Stimulated activated CD4-positive, alpha-beta T cell treated with anti-CD3 and anti-CD28 coated beads, Interleukin-1b, Interleukin-23, amount 100 ng/mL, for 24 hours (primary cell): ENCODE measurements around the gene IFNA13.

ENCODE experiments used
- DNase-seq, 4 experiments: peaks; one replicate each; pipeline ENCODE4 v3.0.0-alpha.2; 2020; ENCODE audit warnings: low read depth in 4 of 4, low spot score in 1 of 4

Gene IFNA13

GRCh38 chr9:21357479-21358460 lies 10.1 kb downstream of the IFNA13 start:
- DNase-seq: no peak

GRCh38 chr9:21350787-21351186 lies 17.1 kb downstream of the IFNA13 start, which contains the start of gene IFNA6:
Gene IFNA6, minus strand, starts transcription at chr9:21350887. Its CDS starts 0 bp downstream, at chr9:21350887.
- no peak for DNase-seq

DNA sequence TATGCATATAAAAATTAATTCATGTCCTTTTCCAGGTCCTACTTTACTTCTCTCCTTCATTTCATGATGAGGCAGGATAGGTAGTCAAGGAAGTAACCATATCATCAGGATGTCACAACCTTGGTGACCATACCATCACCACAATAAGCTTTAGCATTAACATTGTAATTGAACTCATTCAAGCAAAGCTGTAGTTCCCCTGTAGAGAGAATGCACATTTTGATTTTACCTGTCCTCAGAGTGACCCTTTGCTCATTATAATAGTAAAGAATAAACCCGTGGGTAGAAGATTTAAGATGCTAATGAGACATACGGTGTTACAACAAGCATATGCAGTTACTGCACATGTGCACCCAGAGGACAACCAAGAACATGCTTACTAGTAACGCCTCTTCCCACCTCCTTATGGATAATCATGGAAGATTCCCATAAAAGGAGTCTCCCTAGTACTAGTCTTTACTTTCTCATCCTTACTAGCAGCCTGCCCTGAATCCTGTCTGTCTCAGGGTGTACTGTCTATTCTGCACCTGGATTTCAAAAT lies 19.4 kb downstream of the IFNA13 start:
- DNase-seq: no peak

DNA sequence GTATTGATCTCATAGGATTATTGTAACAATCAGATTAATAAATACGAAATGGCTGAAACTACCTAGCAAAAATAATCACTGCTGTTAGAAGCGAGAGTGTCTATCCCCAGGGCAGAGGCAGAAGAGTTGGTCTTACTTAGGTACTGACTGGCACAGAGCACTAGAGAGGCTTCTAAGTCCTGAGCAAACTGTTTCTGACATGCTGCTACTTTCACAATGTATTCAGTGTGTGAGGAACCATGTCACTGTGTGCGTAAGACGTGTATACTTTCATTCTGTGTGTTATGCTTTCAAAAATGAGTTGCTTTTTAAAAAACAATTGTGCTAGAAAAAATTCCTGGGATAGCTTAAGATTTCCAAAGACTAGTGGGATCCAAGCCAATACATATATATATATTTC lies 27.1 kb downstream of the IFNA13 start:
- no peak for DNase-seq

DNA sequence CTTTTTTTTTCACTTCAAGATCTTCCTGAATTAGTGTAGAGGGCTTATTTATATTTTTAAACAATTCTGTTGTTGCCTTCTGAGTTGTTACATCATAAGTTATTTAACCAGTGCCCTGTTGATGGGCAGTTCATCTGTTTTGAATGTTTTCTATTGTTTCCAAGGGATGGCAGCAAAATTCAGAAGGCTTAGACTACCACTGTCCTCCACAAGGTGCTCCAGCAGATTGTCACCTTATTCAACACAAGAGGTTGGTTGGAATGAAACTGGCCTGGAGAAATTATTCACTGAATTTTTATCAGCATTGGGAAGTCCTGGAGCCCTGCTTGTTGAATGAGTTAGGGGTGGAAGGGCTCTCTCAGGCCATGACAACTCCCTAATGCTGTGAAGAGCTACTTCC lies 31.4 kb downstream of the IFNA13 start:
- no peak for DNase-seq

DNA sequence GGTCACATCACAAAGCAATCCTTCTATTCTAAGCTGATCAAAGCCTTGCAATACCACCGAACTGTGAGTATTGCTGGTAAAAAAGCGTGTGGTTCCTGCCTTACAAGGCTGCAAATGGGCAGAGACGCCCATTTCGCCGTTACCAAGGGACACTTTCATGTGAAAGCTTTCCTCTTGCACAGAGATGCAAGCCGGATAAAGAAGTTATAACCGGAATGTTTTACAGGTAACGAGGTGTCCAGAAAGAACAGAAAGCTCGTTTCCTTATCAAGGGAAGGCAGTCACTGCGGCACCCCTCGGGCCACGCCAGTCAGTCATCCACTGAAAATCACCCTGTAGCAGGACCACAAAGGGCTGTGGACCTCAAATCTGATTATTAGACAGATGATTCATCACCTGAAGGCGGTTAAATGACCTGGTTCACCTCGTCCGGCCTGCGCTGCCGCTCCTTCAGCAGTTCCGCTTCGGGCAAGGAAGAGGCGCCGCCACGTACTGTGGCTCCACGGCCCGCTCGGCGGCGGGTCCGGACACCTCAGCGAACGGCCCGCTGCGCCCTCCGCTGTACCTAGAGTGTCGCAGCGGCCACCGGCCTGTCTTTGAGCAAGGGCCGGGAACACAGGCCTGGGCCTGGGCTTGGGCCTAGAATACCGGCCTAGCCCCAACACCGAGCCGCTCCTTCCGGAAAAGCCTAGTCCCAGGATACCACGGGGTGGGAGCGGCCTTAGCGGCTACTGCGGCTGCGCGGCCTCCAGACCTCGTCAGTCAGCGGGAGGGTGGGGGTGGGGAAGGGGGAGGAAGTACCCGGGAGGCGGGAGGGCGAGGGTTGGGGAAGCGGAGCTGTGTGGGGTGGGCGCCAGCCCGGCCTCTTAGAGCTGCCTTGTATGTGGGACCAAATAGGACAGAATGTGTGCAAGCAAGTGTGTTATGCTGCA lies 32.9 kb downstream of the IFNA13 start, which contains the start of gene KLHL9:
KLHL9 (minus strand) TSS at position 704 of the 932 bp plus-strand sequence; CDS start at position 159, 545 bp downstream.
- DNase-seq: peak; percentile 54 to 86 (median 73)

DNA sequence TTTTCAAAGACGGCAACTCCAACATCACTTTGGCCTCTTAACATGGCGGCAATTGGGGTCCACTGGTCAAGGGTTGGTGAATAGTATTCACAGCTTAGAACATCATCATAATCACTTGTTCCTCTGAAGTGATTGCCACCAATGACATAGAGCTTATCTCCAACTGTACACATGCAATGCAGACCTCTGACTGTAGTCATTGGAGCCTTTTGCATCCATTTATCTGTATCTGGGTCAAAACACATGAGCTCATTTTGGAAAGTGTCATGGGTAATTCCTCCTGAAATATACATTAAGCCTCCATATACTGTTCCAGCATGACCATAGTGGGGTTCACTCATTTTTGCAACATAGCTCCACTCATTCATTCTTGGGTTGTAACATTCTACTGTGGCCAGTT lies 34.6 kb downstream of the IFNA13 start:
- no peak for DNase-seq

- no peak for DNase-seq
Measured at GRCh38 chr9:21331676-21332402, 36.0 kb downstream of the IFNA13 start.

DNA sequence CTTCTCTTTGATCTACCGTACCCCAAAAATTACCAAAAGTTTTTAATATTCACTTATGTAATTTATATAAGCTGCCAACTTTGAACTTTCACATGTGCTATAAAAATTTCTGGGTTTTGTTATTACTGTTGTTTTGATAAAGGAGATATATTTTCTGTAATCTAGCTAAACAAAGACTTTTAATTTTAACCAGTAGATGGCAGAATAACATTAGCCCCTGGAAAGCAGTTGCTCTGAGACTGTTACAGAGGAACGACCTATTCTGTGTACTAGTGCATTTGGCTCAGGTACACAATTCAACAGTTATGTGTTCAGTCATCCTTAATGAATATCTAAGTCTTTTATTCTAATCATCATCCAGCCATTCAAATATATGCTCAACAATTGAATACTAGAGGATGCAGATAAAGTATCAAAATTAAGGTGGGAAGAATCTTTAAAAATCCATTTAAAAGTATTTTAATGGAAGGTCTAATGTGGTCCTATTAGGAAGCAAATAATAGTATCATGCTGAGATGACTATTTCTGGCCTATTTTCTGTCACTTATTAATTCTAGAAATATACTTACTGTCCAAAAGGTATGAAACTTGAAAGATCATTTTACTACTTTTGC lies 41.2 kb downstream of the IFNA13 start:
- no peak for DNase-seq

- no peak for DNase-seq
Measured at GRCh38 chr9:21324047-21324446, 43.8 kb downstream of the IFNA13 start.

GRCh38 chr9:21322911-21323461 lies 44.9 kb downstream of the IFNA13 start:
- DNase-seq: no peak

GRCh38 chr9:21320465-21320864 lies 47.4 kb downstream of the IFNA13 start:
- no peak for DNase-seq

DNA sequence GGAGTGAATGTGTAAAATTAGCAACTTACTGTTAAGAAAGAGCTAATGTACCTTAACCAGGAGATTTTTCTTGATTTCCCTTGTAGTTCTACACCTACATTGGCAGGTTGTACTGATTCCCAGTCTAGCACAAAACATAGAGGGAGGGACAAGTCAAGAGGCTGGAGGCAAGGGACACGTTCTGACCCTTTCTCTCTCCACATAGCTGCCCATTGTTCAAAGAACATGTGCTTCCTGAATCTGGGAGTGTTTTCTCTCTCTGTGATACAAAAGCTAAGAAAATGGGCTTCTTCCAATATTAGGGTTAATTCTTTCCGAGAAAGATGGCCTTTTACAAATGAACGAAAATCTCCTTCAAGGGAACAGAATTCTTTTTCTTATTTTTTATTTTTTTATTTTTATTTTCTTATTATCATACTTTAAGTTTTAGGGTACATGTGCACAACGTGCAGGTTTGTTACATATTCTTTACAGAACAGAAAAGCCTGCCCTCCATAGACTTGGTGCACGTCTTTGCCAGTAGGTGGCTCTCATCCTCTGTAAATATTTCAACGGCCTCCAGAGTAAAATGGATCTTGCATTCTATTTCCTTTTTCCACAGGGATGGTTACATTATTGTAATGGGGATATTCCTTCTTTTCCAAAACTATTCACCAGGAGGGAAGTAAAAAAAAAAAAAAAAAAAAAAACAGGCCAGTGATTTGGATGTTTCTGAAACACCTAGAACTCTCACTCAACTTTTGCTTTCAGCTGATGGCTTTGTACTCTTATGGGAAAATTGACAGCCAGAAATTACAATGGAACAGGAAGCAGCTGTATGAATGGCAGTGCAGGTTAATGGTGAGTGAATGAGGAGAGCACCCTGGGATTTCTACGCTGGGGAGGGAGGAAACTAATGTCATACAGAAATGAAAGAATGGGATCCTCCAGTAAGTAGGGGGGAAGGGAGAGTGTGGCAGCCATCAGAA lies 49.6 kb downstream of the IFNA13 start:
- no peak for DNase-seq
